ENCODE measurements around the gene ANGEL2.

Gene ANGEL2

GRCh38 chr1:213057264-213058059 lies 41.8 kb upstream of the ANGEL2 start:
- TF ChIP-seq PATZ1 (CRISPR knock-in tag; IDR thresholded peaks at IDR 0.05; ENCODE audit: borderline replicate concordance), result no peak
- no peak for ATAC-seq

GRCh38 chr1:213055767-213056166 lies 40.1 kb upstream of the ANGEL2 start:
- ATAC-seq, result no peak
- TF ChIP-seq CREB5 (CRISPR knock-in tag; IDR thresholded peaks at IDR 0.05; ENCODE audit: low read depth) (no peak), ZNF70 (CRISPR knock-in tag; IDR thresholded peaks at IDR 0.05) (no peak), ESRRG (CRISPR knock-in tag; IDR thresholded peaks at IDR 0.05) (no peak), ZFP3 (CRISPR knock-in tag; IDR thresholded peaks at IDR 0.05) (no peak)

- peak; percentile 38; the same call in 1 of the 2 replicates for TF ChIP-seq BACH2 (CRISPR knock-in tag; IDR thresholded peaks at IDR 0.05; ENCODE audit: borderline replicate concordance)
- no peak for TF ChIP-seq GLIS3 (CRISPR knock-in tag; IDR thresholded peaks at IDR 0.05)
- TF ChIP-seq CSRNP3 (CRISPR knock-in tag; IDR thresholded peaks at IDR 0.05), result no peak
- no peak for TF ChIP-seq PPARA (CRISPR knock-in tag; IDR thresholded peaks at IDR 0.05; ENCODE audit: borderline replicate concordance)
- TF ChIP-seq TCF4 (CRISPR knock-in tag; IDR thresholded peaks at IDR 0.05; ENCODE audit: borderline replicate concordance), result no peak
- ATAC-seq, result no peak
These were observed 39.3 kb upstream of the ANGEL2 start for GRCh38 chr1:213054733-213055591.

- no peak for TF ChIP-seq BACH2 (CRISPR knock-in tag; IDR thresholded peaks at IDR 0.05; ENCODE audit: borderline replicate concordance)
- TF ChIP-seq CSRNP3 (CRISPR knock-in tag; IDR thresholded peaks at IDR 0.05), result no peak
- TF ChIP-seq PATZ1 (CRISPR knock-in tag; IDR thresholded peaks at IDR 0.05; ENCODE audit: borderline replicate concordance), result no peak
- TF ChIP-seq ZNF565 (CRISPR knock-in tag; conservative IDR thresholded peaks at IDR 0.05; ENCODE audit: low read depth), result no peak
- TF ChIP-seq CSDC2 (CRISPR knock-in tag; IDR thresholded peaks at IDR 0.05), result no peak
- no peak for TF ChIP-seq OSR1 (CRISPR knock-in tag; IDR thresholded peaks at IDR 0.05)
- TF ChIP-seq GLIS3 (CRISPR knock-in tag; IDR thresholded peaks at IDR 0.05), result no peak
- TF ChIP-seq CREB5 (CRISPR knock-in tag; IDR thresholded peaks at IDR 0.05; ENCODE audit: low read depth), result no peak
- no peak for TF ChIP-seq ZFP3 (CRISPR knock-in tag; IDR thresholded peaks at IDR 0.05)
- TF ChIP-seq RARB (CRISPR knock-in tag; IDR thresholded peaks at IDR 0.05), result no peak
- TF ChIP-seq ZFP30 (CRISPR knock-in tag; IDR thresholded peaks at IDR 0.05), result no peak
- no peak for ATAC-seq
These were observed 38.5 kb upstream of the ANGEL2 start for GRCh38 chr1:213054142-213054541.
